ENCODE results near the gene GBP6. TPM values are rescaled to one million over a fixed set of nuclear protein-coding genes. Genes with fewer than 3 reads are reported as not detected.
"Not testable (repeated sequence)": the region's sequence is repeated elsewhere in the genome, so short reads cannot be mapped to it uniquely, and the experiment has no call there.

GBP6 gene
- total and polyA plus RNA-seq, 2 donors (not counting 1 experiment from before 2014, with no cell fraction given): 0.12 TPM; not detected in 1

GRCh38 chr1:89433421-89433820 is 69.6 kb downstream of the GBP6 start:
- Histone ChIP-seq H3K79me2 (ENCODE audit: control insufficient read depth, insufficient read depth, low read length) (no peaks in the 10 kb centered on the region), H3K4me3 (ENCODE audit: control extremely low read depth in 1 of 5, extremely low read depth in 1 of 5, insufficient read depth in 1 of 5, low read depth in 2 of 5, low read length in 4 of 5) (no peak overlapping the region), H3K27me3 (replicated peaks in 1 of 4; ENCODE audit: control extremely low read depth in 1 of 4, control insufficient read depth in 3 of 4, insufficient read depth in 4 of 4, low read length in 3 of 4) (peaks cover 0 to 6% (median 0%) of the 10 kb centered on the region in 4 experiments), H3K27ac (ENCODE audit: low read length in 2 of 2) (no peak overlapping the region), H3K36me3 (replicated peaks in 1 of 2; ENCODE audit: control extremely low read depth in 1 of 2, control insufficient read depth in 1 of 2, extremely low read depth in 1 of 2, insufficient read depth in 2 of 2, low read length in 1 of 2) (no peaks in the 10 kb centered on the region), H2AFZ (ENCODE audit: insufficient read depth, low read depth, low read length, poor library complexity, severe bottlenecking) (no peak overlapping the region), H3K9ac (ENCODE audit: low read length) (no peak overlapping the region), H3K9me3 (ENCODE audit: control extremely low read depth in 1 of 3, control insufficient read depth in 2 of 3, insufficient read depth in 1 of 3, low read length in 2 of 3) (peaks cover 0 to 12% (median 0%) of the 10 kb centered on the region in 3 donors), H3K4me2 (replicated peaks; ENCODE audit: low read depth, low read length, poor library complexity, severe bottlenecking) (no peak overlapping the region), H4K20me1 (ENCODE audit: control insufficient read depth, insufficient read depth, low read length, poor library complexity, severe bottlenecking) (no peaks in the 10 kb centered on the region), H3K4me1 (ENCODE audit: control insufficient read depth in 2 of 2, insufficient read depth in 2 of 2, low read length in 2 of 2) (no peaks in the 10 kb centered on the region)
- H3K4me3 Mint-ChIP-seq: no peak overlapping the region
- no peaks in the 10 kb centered on the region for H3K9me3 Mint-ChIP-seq (ENCODE audit: insufficient read depth)
- POLR2A ChIA-PET: no interaction called here
- no peaks in the 10 kb centered on the region for H3K27me3 Mint-ChIP-seq
- no peak for TF ChIP-seq EZH2 (IDR thresholded peaks at IDR 0.05; ENCODE audit: borderline replicate concordance, insufficient read depth, low read depth, low read length, poor library complexity, severe bottlenecking)
- TF ChIP-seq, protein P1, sequence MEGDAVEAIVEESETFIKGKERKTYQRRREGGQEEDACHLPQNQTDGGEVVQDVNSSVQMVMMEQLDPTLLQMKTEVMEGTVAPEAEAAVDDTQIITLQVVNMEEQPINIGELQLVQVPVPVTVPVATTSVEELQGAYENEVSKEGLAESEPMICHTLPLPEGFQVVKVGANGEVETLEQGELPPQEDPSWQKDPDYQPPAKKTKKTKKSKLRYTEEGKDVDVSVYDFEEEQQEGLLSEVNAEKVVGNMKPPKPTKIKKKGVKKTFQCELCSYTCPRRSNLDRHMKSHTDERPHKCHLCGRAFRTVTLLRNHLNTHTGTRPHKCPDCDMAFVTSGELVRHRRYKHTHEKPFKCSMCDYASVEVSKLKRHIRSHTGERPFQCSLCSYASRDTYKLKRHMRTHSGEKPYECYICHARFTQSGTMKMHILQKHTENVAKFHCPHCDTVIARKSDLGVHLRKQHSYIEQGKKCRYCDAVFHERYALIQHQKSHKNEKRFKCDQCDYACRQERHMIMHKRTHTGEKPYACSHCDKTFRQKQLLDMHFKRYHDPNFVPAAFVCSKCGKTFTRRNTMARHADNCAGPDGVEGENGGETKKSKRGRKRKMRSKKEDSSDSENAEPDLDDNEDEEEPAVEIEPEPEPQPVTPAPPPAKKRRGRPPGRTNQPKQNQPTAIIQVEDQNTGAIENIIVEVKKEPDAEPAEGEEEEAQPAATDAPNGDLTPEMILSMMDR (IDR thresholded peaks at IDR 0.05): no peak
- 100% methylated on average over 1 of the region's 4 CpGs for WGBS (ENCODE audit: insufficient coverage)
- ATAC-seq (ENCODE audit: low read depth) (no peak), DNase-seq (no peak)
- CTCF ChIA-PET: no interaction called here
- no peaks in the 10 kb centered on the region for H3K4me1 Mint-ChIP-seq
- H3K27ac Mint-ChIP-seq: no peak overlapping the region
- intact Hi-C loops (cut with micrococcal nuclease): no loop called here

DNA sequence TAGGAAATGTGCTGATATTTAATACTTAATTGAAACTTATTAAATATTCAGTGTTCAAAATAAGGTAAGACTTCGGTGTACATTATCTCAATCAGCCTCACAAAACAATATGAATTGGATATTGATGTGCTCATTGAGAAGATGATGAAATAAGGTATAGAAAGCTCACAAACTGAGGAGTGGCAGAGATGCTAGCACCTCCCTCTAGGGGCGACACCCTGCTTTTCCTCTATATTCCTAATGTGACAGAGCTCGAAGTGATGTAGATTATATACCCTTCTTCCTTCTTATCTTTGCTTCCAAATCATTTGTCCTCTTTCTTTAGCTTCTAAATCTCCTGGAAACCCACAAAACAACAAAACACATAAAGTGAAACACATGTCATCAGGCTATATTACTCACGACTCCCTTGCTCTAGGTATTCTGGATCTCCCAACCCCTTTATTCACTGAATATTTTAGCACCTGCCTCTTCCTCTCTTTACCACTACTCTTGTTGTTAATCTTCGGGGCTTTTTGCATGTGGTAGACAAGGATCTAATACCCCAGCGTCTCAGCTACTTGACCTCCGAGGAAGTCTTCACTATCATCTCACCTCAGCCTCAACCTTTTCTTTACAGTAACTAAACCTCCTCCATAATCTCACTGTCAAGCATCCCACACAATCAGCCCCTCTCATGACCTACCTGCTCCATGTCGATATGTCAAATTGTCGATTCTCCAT is 70.4 kb downstream of the GBP6 start:
- H3K4me1 ChIP-seq (ENCODE audit: control insufficient read depth in 2 of 2, insufficient read depth in 2 of 2, low read length in 2 of 2); H3K4me3 ChIP-seq (ENCODE audit: control extremely low read depth in 1 of 5, extremely low read depth in 1 of 5, insufficient read depth in 1 of 5, low read depth in 2 of 5, low read length in 4 of 5); H3K9me3 Mint-ChIP-seq (ENCODE audit: insufficient read depth); intact Hi-C loops (cut with micrococcal nuclease); H3K36me3 ChIP-seq (replicated peaks in 1 of 2; ENCODE audit: control extremely low read depth in 1 of 2, control insufficient read depth in 1 of 2, extremely low read depth in 1 of 2, insufficient read depth in 2 of 2, low read length in 1 of 2); CTCF ChIA-PET; ATAC-seq (ENCODE audit: low read depth); H3K27me3 ChIP-seq (replicated peaks in 1 of 4; ENCODE audit: control extremely low read depth in 1 of 4, control insufficient read depth in 3 of 4, insufficient read depth in 4 of 4, low read length in 3 of 4); H3K4me1 Mint-ChIP-seq; H3K27ac ChIP-seq (ENCODE audit: low read length in 2 of 2); H3K79me2 ChIP-seq (ENCODE audit: control insufficient read depth, insufficient read depth, low read length); H3K9ac ChIP-seq (ENCODE audit: low read length); DNase-seq; H3K4me2 ChIP-seq (replicated peaks; ENCODE audit: low read depth, low read length, poor library complexity, severe bottlenecking); POLR2A ChIA-PET; H3K4me3 Mint-ChIP-seq; H4K20me1 ChIP-seq (ENCODE audit: control insufficient read depth, insufficient read depth, low read length, poor library complexity, severe bottlenecking); H3K27me3 Mint-ChIP-seq; H2AFZ ChIP-seq (ENCODE audit: insufficient read depth, low read depth, low read length, poor library complexity, severe bottlenecking); H3K27ac Mint-ChIP-seq: not testable (repeated sequence)
- WGBS (ENCODE audit: insufficient coverage): 88% methylated on average over 5 of the region's 9 CpGs
- H3K9me3 ChIP-seq (ENCODE audit: control extremely low read depth in 1 of 3, control insufficient read depth in 2 of 3, insufficient read depth in 1 of 3, low read length in 2 of 3): peaks cover 0 to 16% (median 4%) of the 10 kb centered on the region in 3 donors

Other genes starting within 250 kb of the GBP6 start
- 29.2 and 31.9 TPM in 2 replicates for gene GBP2, start 237.9 kb upstream of the GBP6 start, total RNA-seq
- gene GBP2, start 237.9 kb upstream of the GBP6 start, polyA plus RNA-seq: 8.2 and 11.4 TPM in 2 replicates
- gene GBP7, start 188.1 kb upstream of the GBP6 start, total RNA-seq: not detected in 2 replicates
- gene GBP7, start 188.1 kb upstream of the GBP6 start, polyA plus RNA-seq: not detected in 2 replicates
- 35.3 and 43.9 TPM in 2 replicates for gene GBP4, start 165.1 kb upstream of the GBP6 start, total RNA-seq
- 10.3 and 12.4 TPM in 2 replicates for gene GBP4, start 165.1 kb upstream of the GBP6 start, polyA plus RNA-seq
- 24.6 and 25.2 TPM in 2 replicates for gene GBP5, start 91.2 kb upstream of the GBP6 start, total RNA-seq
- gene GBP5, start 91.2 kb upstream of the GBP6 start, polyA plus RNA-seq: 17.6 and 21.7 TPM in 2 replicates
- 9.9 and 11.7 TPM in 2 replicates for gene LRRC8B, start 160.8 kb downstream of the GBP6 start, total RNA-seq
- 2.2 and 2.9 TPM in 2 replicates for gene LRRC8B, start 160.8 kb downstream of the GBP6 start, polyA plus RNA-seq

Data from B cell (primary cell).